IMR-90 (cell line): Measurements from ENCODE around the gene NKD1.

Experiments used
- CEBPB ChIP-seq: IDR thresholded peaks from 2 replicates; pipeline ENCODE4 v1.6.1; 2012; ENCODE audit warnings: low read depth, low read length, improper control_type of control experiment
- MAFK ChIP-seq: IDR thresholded peaks from 2 replicates; pipeline ENCODE4 v1.6.1; 2012; ENCODE audit warnings: low read depth, low read length, improper control_type of control experiment
- MAZ ChIP-seq: IDR thresholded peaks from 2 replicates; pipeline ENCODE4 v1.6.1; 2012; ENCODE audit warnings: low read depth, mild to moderate bottlenecking, low read length, improper control_type of control experiment, moderate library complexity, borderline replicate concordance
- MXI1 ChIP-seq: IDR thresholded peaks from 2 replicates; pipeline ENCODE4 v1.6.1; 2012; ENCODE audit warnings: low read depth, mild to moderate bottlenecking, low read length, moderate library complexity, borderline replicate concordance
- RAD21 ChIP-seq: IDR thresholded peaks from 2 replicates; pipeline ENCODE4 v1.6.1; 2012; ENCODE audit warnings: low read length, improper control_type of control experiment
- RFX5 ChIP-seq: IDR thresholded peaks from 2 replicates; pipeline ENCODE4 v1.8.0; 2012; ENCODE audit warnings: low read depth, mild to moderate bottlenecking, low read length, moderate library complexity
- SMC3 ChIP-seq: fragments of 150-350 bp; IDR thresholded peaks from 2 replicates; pipeline ENCODE4 v1.6.1; 2016; ENCODE audit warnings: low read depth, mild to moderate bottlenecking, antibody characterized with exemption, low read length, moderate library complexity
- TF ChIP-seq, protein P1 (sequence below): conservative IDR thresholded peaks from 2 replicates; pipeline ENCODE4 v1.5.1; 2012; ENCODE audit warnings: mild to moderate bottlenecking, low read depth, low read length, improper control_type of control experiment
- TF ChIP-seq, protein P2 (sequence below): fragments of 150-350 bp; IDR thresholded peaks from 2 replicates; pipeline ENCODE4 v1.6.1; 2017; ENCODE audit warnings: mild to moderate bottlenecking, antibody characterized with exemption, low read length, low read depth

DNA sequence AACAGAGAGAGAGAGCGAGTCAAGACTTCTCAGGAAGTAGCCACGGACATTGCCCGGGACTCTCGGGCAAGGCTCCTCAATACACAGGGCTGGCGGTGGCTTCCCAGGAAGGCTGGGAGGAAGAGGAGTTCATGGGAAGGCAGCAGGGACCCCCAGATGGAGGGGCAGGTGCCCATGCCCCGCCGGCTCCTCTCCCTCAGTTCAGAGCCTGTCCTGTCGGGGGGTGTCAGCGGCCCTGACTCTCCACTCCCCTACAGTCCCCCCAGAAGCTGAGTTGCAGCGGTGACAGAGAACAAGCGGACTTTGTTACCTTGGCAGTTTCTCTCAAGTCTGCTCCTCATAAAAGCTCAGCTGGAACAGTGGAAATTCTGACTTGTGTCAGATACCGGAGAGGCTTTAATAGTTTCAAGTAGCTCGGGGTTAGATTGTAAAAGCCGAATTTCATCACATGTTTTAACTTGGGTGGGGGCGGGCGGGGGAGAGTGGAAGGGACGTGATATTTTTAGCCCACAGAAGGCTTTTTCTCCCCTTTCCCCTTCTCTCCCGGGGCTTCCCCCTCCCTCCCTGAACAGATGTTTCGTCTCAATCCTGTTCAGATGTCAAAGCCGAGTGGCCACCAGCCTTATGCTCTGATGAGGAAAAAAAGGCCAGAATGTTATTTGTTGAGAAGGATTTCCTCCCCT is 65.2 kb downstream of the NKD1 start:
- TF ChIP-seq RFX5: no peak
- TF ChIP-seq, protein P1, sequence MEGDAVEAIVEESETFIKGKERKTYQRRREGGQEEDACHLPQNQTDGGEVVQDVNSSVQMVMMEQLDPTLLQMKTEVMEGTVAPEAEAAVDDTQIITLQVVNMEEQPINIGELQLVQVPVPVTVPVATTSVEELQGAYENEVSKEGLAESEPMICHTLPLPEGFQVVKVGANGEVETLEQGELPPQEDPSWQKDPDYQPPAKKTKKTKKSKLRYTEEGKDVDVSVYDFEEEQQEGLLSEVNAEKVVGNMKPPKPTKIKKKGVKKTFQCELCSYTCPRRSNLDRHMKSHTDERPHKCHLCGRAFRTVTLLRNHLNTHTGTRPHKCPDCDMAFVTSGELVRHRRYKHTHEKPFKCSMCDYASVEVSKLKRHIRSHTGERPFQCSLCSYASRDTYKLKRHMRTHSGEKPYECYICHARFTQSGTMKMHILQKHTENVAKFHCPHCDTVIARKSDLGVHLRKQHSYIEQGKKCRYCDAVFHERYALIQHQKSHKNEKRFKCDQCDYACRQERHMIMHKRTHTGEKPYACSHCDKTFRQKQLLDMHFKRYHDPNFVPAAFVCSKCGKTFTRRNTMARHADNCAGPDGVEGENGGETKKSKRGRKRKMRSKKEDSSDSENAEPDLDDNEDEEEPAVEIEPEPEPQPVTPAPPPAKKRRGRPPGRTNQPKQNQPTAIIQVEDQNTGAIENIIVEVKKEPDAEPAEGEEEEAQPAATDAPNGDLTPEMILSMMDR: no peak
- no peak for TF ChIP-seq RAD21
- no peak for TF ChIP-seq MAFK
- TF ChIP-seq CEBPB: no peak
- TF ChIP-seq MAZ: no peak
- TF ChIP-seq, protein P2, sequence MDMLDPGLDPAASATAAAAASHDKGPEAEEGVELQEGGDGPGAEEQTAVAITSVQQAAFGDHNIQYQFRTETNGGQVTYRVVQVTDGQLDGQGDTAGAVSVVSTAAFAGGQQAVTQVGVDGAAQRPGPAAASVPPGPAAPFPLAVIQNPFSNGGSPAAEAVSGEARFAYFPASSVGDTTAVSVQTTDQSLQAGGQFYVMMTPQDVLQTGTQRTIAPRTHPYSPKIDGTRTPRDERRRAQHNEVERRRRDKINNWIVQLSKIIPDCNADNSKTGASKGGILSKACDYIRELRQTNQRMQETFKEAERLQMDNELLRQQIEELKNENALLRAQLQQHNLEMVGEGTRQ: no peak
- no peak for TF ChIP-seq MXI1
- TF ChIP-seq SMC3: no peak
